ENCODE results near the gene VAMP8.

VAMP8 gene

DNA sequence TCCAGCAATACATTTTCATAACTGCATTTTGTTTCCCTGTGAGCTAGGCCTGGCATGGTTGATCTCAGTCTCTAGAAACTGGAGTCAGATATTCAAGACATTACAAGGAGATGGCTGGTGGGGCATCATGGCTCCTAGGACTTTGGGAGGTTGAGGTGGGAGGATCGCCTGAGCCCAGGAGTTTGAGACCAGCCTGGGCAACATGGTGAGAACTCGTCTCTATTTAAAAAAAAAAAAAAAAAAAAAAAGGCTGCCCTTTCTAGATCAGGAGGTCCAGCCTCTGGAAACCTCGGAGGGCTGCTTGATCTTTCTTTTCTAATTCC is 362 bp upstream of the VAMP8 start:
- ATAC-seq, result no peak
- TF ChIP-seq, protein P1, sequence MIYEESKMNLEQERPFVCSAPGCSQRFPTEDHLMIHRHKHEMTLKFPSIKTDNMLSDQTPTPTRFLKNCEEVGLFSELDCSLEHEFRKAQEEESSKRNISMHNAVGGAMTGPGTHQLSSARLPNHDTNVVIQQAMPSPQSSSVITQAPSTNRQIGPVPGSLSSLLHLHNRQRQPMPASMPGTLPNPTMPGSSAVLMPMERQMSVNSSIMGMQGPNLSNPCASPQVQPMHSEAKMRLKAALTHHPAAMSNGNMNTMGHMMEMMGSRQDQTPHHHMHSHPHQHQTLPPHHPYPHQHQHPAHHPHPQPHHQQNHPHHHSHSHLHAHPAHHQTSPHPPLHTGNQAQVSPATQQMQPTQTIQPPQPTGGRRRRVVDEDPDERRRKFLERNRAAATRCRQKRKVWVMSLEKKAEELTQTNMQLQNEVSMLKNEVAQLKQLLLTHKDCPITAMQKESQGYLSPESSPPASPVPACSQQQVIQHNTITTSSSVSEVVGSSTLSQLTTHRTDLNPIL (CRISPR knock-in tag; IDR thresholded peaks at IDR 0.05; ENCODE audit: low read depth), result no peak
- TF ChIP-seq ESRRG (CRISPR knock-in tag; IDR thresholded peaks at IDR 0.05) (no peak), ZFP30 (CRISPR knock-in tag; IDR thresholded peaks at IDR 0.05) (no peak), ZNF565 (CRISPR knock-in tag; conservative IDR thresholded peaks at IDR 0.05; ENCODE audit: low read depth) (no peak), SNAI2 (CRISPR knock-in tag; IDR thresholded peaks at IDR 0.05) (no peak), TOX (CRISPR knock-in tag; IDR thresholded peaks at IDR 0.05; ENCODE audit: borderline replicate concordance) (no peak), ISL1 (CRISPR knock-in tag; IDR thresholded peaks at IDR 0.05) (no peak), TCF4 (CRISPR knock-in tag; IDR thresholded peaks at IDR 0.05; ENCODE audit: borderline replicate concordance) (no peak), ZC3H10 (CRISPR knock-in tag; IDR thresholded peaks at IDR 0.05) (no peak), PPARA (CRISPR knock-in tag; IDR thresholded peaks at IDR 0.05; ENCODE audit: borderline replicate concordance) (no peak), RARB (CRISPR knock-in tag; IDR thresholded peaks at IDR 0.05) (no peak), OSR1 (CRISPR knock-in tag; IDR thresholded peaks at IDR 0.05) (no peak)
- TF ChIP-seq, protein P2, sequence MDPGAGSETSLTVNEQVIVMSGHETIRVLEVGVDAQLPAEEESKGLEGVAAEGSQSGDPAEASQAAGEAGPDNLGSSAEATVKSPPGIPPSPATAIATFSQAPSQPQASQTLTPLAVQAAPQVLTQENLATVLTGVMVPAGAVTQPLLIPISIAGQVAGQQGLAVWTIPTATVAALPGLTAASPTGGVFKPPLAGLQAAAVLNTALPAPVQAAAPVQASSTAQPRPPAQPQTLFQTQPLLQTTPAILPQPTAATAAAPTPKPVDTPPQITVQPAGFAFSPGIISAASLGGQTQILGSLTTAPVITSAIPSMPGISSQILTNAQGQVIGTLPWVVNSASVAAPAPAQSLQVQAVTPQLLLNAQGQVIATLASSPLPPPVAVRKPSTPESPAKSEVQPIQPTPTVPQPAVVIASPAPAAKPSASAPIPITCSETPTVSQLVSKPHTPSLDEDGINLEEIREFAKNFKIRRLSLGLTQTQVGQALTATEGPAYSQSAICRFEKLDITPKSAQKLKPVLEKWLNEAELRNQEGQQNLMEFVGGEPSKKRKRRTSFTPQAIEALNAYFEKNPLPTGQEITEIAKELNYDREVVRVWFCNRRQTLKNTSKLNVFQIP (CRISPR knock-in tag; IDR thresholded peaks at IDR 0.05; ENCODE audit: borderline replicate concordance, low read depth), result no peak
- TF ChIP-seq, protein P3, sequence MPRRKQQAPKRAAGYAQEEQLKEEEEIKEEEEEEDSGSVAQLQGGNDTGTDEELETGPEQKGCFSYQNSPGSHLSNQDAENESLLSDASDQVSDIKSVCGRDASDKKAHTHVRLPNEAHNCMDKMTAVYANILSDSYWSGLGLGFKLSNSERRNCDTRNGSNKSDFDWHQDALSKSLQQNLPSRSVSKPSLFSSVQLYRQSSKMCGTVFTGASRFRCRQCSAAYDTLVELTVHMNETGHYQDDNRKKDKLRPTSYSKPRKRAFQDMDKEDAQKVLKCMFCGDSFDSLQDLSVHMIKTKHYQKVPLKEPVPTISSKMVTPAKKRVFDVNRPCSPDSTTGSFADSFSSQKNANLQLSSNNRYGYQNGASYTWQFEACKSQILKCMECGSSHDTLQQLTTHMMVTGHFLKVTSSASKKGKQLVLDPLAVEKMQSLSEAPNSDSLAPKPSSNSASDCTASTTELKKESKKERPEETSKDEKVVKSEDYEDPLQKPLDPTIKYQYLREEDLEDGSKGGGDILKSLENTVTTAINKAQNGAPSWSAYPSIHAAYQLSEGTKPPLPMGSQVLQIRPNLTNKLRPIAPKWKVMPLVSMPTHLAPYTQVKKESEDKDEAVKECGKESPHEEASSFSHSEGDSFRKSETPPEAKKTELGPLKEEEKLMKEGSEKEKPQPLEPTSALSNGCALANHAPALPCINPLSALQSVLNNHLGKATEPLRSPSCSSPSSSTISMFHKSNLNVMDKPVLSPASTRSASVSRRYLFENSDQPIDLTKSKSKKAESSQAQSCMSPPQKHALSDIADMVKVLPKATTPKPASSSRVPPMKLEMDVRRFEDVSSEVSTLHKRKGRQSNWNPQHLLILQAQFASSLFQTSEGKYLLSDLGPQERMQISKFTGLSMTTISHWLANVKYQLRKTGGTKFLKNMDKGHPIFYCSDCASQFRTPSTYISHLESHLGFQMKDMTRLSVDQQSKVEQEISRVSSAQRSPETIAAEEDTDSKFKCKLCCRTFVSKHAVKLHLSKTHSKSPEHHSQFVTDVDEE (CRISPR knock-in tag; IDR thresholded peaks at IDR 0.05), result no peak

DNA sequence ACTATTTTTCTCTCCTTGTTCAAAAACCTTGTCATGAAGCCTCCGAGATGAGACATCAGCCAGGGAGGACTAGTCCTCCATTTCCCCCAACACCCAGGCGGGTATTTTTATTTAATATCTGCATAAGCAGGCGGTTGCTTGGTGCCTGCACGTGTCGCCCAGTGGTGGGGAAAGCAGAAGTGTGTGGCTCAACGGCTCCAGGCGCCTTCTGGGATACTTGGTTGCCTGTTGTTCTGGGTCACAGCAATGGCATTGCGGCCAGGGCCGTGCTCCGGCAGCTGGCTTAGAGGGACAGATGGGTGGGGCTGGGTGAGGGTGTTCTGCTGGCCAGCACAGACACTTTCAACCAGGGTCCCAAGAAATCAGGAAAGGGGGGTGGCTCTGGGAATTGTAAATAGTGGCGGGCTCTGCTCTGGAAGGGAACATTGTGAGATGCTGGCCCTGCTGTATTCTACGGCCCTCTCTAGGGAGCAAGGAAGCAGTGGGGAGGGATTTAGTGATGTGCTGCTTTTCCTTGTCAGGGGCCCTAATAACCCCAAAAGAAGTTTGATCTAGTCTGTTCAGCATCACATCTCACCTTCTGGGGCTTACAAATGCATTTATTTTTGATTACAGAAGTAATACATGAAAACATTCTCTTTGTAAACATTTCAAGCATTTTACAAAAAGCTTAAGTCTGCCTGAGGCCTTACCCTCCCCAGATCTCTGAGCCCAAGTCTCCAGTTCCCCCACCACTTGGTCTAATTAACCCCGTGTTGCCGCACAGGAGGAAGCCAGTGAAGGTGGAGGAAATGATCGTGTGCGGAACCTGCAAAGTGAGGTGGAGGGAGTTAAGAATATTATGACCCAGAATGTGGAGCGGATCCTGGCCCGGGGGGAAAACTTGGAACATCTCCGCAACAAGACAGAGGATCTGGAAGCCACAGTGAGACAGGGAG is 1.1 kb downstream of the VAMP8 start:
- no peak for TF ChIP-seq TOX (CRISPR knock-in tag; IDR thresholded peaks at IDR 0.05; ENCODE audit: borderline replicate concordance)
- TF ChIP-seq ZFP3 (CRISPR knock-in tag; IDR thresholded peaks at IDR 0.05), result no peak
- TF ChIP-seq ZFP30 (CRISPR knock-in tag; IDR thresholded peaks at IDR 0.05), result no peak
- no peak for TF ChIP-seq ARNTL (CRISPR knock-in tag; IDR thresholded peaks at IDR 0.05; ENCODE audit: borderline replicate concordance, low read depth)
- TF ChIP-seq PPARA (CRISPR knock-in tag; IDR thresholded peaks at IDR 0.05; ENCODE audit: borderline replicate concordance), result no peak
- TF ChIP-seq ZNF70 (CRISPR knock-in tag; IDR thresholded peaks at IDR 0.05), result no peak
- no peak for TF ChIP-seq SNAI2 (CRISPR knock-in tag; IDR thresholded peaks at IDR 0.05)
- ATAC-seq, result no peak

DNA sequence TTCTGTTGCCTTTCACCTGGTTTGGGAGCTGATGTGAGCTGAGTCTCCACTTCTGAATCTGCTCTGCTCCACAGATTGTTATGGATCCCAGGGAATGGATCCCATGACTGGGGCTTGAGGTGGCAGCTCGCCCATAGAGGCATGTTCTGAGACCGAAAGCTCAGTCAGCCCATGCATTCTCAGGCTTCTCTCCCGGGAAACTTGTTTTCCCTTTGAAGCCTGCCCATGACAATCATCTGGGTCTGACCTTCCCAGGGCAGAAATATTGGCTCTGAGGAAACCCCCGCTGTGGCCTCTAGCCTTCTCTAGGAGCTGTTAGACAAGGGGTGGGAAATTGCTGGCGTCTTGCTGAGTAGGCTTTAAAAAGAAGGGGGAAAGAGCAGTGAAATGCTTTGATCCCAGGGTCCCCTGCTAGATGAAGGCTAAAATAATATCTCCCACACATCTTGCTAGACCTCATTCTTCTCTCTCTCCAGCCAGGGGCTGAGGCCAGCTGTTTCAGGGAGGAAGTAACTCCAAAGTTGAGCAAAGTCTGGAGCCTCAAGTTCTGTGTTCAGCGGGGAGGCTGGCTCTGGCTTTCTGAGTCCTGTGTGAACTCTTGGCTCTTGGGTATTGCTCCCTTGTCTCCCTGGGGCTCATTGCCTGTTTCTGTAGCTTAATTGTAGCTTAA is 2.0 kb downstream of the VAMP8 start:
- TF ChIP-seq, protein P1 (CRISPR knock-in tag; IDR thresholded peaks at IDR 0.05; ENCODE audit: low read depth), result no peak
- TF ChIP-seq, protein P4, sequence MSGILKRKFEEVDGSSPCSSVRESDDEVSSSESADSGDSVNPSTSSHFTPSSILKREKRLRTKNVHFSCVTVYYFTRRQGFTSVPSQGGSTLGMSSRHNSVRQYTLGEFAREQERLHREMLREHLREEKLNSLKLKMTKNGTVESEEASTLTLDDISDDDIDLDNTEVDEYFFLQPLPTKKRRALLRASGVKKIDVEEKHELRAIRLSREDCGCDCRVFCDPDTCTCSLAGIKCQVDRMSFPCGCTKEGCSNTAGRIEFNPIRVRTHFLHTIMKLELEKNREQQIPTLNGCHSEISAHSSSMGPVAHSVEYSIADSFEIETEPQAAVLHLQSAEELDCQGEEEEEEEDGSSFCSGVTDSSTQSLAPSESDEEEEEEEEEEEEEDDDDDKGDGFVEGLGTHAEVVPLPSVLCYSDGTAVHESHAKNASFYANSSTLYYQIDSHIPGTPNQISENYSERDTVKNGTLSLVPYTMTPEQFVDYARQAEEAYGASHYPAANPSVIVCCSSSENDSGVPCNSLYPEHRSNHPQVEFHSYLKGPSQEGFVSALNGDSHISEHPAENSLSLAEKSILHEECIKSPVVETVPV (CRISPR knock-in tag; IDR thresholded peaks at IDR 0.05), result no peak
- TF ChIP-seq, protein P3 (CRISPR knock-in tag; IDR thresholded peaks at IDR 0.05), result no peak
- TF ChIP-seq RARB (CRISPR knock-in tag; IDR thresholded peaks at IDR 0.05) (no peak), ZNF565 (CRISPR knock-in tag; conservative IDR thresholded peaks at IDR 0.05; ENCODE audit: low read depth) (no peak), ZFP3 (CRISPR knock-in tag; IDR thresholded peaks at IDR 0.05) (no peak)
- no peak for ATAC-seq

All from SK-N-SH treated with all-trans-retinoic acid at 6 μM for 48 hours (cell line).